Stimulated activated CD8-positive, alpha-beta memory T cell treated with anti-CD3 and anti-CD28 coated beads, Interleukin-12 subunit alpha, Interleukin-12 subunit beta, amount 100 ng/mL, for 1 hour (primary cell): ENCODE results near the gene PITPNM3.
"Not testable (repeated sequence)": the region's sequence is repeated elsewhere in the genome, so short reads cannot be mapped to it uniquely, and the experiment has no call there.

Experiments
- DNase-seq: peaks from one replicate; pipeline ENCODE4 v3.0.0-alpha.2; 2020; ENCODE audit warnings: low read depth

Gene PITPNM3

DNA sequence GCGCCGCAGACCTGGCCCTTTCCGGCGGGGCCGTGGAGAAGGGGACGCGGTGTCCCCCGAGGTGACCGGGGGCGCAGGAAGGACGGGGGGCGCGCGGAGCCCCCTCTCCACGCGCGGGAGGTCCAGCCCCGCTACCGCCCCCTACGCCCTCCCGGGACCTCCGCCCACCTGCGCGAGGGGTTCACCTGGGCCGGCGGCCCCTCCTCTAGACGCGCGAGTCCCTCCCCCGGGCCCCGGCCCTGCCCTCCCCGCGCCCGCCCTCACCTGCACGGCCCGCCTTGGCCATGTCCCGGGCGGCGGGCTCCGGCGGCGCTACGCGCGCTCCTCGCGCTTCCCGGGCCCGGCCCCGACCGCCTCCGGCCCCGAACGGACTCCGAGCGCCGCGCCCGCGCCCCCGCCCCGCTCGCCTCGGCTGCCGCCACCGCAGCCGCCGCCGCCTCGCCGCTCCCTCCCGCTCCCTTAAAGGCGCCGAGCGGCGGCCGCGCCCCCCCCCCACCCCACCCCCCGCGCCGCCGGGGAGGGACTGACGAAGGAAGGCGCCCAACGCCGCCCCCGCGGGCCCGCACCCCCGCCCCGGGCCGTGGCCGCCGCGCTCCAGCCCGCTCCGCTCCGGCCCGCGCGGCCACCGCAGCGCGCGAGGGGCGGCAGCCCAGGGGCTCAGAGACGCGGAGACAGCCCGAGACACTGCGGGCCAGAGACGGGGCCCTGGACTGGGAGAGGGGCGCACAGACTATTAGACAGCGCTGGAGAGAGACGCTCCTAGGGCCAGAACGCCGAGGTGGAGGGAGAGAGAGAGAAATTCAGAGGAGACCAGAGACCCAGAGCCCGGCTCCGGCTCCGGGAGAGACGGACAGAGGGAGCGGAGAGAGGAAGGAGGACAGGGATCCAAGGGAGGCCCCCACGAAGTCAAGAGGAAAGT, at the start of gene PITPNM3:
Gene PITPNM3 (minus strand): TSS at position 435 of the 919 bp plus-strand sequence. CDS start 149 bp downstream, at position 286.
- DNase-seq, result no peak

DNA sequence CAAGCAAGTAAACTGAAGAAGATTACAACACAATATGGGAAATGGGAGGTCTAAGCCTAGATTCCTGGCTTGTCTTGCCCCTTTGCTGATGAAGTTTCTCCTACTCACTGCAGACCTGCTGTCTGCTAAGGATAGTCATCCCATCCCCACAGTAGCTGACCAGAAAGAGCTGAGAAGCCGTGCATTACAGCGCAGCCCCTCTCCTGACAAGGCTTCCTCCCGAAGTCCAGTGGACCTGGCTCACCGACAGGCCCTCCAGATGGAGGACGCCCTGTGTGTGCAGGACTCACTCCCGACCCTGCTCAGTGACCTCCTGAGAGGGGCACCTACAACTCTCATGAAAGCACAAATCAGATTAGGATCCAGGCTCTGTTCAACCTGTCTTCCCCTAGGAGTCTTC, 48.8 kb upstream of the PITPNM3 start:
- no peak for DNase-seq

DNA sequence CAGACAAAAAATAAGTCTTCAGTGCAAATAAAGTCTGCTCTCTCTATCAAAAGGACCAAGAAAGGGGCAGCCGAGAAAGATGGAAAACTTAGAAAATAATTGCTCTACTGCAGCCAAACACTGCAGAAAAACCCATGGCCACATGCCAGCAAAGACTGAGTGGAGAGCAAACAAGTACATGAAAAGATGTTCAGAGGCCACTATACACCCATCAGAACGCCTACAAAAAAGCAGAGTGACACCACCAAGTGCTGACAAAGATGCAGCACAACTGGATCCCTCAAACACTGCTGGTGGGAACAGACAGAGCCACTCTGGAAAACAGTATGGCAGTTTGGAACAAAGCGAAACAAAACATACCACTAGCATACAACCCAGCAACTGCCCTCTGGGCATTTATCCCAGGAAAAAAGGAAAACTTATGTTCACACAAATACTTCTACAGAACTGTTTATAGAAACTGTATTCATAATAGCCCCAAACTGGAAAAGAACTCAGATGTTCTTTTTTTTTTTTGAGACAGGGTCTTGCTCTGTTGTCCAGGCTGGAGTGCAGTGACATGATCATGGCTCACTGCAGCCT, 47.5 kb upstream of the PITPNM3 start:
- DNase-seq, result no peak

DNA sequence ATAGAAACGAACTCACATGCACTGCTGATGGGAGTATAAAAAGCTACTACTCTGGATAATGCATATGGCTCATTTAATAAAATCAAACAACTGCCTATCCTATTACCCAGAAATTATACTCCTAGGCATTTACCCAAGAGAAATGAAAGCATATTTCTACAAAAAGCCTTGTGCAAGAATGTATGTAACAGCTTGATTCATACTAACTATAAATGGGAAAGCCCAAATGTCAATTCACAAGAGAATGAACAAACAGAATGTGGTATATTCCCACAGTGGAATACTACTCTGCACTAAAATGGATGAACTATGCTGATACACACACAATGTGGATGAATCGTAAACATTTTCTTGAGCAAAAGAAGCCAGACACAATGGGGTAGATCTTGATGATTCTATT, 45.8 kb upstream of the PITPNM3 start:
- DNase-seq, result no peak

DNA sequence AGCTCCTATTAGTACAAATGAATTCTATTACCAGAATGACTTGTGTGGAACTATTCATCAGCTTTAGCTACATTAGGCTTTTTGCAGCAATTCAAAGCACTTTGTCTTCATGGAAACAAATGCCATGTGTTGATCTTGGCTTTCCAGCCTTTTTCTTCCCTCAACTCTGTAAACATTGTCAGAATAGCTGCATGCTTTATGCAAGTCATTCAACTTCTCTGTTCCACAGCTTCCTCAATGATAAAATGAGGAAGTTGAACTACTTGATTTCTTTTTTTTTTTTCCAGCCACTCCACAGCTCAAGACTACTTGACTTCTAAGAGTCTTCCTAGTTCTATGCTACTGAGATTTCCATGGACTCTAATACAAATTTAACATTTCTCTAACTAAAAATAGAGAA, 43.0 kb upstream of the PITPNM3 start:
- DNase-seq, result no peak

DNA sequence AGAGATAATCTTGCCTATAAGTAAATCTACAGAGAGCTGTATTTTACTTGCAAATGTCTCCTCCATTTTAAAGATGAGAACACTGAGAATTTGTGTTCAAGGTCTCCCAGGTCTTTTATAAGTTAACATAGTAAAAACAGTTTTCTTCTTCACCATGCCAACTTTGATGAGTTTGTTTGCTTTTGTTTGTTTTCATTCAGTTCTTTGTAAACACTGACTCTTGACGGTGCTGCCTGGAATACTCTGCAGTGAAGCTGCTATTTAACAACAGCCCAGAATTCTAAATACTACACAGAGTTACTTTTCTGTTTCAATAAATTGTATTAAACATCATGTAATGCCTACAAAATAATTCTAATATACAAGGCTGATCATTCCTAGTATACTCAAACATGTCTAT, 41.4 kb upstream of the PITPNM3 start:
- no peak for DNase-seq

DNA sequence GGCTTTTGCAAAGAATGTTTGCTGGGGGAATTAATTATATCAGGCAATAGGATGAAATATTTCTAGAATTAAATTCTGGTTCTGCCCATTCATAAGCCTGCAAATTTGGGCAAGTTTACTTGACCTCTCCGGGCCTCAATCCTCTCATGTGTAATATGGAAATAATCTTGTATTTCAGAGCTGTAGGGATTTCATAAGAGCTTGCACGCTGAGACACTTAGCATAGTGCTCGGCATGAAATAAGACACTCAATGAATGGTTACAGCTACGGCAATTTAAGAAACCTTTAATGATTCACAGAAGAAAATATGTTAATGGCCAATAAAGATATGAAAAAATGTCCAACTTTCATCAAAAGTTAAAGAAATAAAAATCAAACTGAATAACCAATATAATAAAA, 40.6 kb upstream of the PITPNM3 start:
- no peak for DNase-seq

DNA sequence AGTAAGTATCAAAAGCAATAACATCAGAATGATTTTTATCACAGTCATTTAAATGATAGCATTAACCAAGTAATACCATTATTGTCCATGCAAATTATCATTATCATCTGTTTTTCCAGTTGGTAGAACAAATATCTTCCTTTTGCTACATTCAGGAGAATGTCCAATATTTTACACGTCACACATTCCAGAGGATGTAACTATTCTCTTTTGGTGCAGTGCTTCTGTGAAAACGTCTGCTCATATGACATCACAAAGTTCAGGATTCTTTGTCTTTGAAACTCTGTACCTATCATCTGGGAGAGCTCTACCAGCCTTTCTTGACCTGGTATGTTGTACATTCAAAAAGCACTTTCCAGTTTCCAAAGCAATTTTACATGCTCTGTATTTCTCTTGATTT, 40.2 kb upstream of the PITPNM3 start:
- no peak for DNase-seq

DNA sequence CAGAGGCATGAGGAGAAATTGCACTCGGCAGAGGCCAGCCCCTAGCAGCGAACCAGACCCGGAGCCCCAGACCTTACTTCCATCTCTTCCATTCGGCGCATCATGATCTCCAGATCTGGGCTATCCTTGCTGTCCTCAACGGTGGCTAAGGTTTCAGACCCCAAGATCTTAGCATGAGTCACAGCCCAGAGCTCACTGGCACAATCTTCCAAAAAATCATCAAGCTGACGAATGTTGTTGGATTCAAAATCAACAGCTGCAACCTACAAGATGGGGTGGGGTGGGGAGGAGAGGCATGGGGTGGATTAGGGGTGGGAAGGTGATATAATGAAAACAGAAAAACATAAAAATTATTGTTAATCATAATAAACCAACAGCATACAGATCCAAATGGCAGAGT, 39.7 kb upstream of the PITPNM3 start:
- DNase-seq, result no peak

DNA sequence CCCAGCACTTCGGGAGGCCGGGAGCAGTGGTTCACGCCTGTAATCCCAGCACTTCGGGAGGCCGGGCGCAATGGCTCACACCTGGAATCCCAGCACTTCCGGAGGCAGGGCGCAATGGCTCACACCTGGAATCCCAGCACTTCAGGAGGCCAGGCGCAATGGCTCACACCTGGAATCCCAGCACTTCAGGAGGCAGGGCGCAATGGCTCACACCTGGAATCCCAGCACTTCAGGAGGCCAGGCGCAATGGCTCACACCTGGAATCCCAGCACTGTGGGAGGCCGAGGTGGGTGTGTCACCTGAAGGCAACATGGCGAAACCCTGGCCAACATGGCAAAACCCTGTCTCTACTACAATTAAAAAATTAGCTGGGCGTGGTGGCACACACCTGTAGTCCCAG, 37.0 kb upstream of the PITPNM3 start:
- DNase-seq, result not testable (repeated sequence)

DNA sequence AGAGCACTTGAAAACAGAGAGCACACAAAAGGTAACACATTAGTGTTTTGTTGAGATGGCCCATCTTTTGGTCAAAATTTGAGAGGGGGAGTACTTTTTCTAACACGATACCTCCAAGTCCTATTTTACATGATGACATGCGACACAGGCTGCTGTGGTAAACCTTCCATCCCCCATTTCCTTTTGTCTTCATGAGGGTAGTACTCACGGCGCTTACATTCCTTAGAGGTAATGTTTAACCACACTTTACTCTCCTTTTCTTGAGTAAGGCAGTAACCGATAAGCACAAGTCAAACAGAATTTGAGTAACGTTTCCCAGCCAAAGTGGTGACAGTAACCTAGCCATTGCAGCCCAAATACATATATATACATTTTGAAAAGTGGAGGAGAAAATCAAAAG, 35.8 kb upstream of the PITPNM3 start:
- no peak for DNase-seq

DNA sequence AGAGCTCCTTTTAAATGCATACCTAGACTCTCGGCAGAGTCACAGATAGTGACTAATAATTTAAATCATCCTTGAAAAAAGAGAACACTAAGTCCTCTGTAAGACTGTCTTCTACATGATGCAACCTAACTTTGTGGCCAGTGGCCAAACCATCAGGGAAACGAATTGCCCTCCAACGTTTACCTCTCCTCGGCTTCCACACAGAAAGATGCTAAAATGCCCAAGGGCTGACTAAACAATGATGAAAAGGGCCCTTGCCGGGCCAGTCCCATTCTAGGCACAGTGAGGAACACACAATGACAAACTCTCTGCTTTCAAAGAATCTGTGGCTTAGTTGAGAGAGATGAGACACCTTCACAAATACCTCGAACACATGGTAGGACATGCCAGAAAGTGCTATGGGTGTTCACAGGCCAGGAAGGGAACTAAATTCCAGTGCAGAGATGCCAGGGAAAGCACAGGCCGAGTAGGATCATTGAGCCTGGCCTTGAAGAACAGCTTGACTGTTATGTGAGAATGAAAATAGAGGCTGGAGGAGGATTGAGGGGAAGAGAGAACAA, 35.3 kb upstream of the PITPNM3 start:
- DNase-seq, result no peak

DNA sequence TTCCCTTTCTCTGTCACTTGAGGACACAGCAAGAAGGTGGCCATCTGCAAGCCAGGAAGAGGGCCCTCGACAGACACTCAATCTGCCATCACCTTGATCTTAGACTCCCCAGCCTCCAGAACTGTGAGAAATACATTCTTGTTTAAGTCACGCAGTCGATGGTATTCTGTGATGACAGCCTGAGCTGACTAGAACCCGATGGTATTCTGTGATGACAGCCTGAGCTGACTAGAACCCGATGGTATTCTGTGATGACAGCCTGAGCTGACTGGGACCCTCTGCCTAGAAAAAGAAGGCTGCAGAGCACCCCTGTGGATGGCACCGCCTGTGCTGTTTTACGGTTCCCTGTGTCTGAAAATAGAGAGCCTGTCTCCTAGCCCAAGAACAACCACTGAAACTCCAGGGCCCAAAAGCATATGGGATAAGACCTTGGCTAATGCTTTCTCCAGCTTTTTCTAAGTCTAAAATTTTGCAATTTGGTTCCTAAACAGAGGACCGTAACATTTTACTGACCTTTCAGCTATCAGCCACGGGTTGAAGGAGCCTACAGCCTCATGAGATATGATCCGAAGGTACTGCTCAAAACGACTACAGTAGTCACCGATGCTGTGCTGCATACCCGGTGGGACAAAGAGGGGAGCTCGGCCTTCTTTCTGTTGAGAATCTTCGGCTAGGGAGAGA, 33.1 kb upstream of the PITPNM3 start:
- DNase-seq, result no peak

DNA sequence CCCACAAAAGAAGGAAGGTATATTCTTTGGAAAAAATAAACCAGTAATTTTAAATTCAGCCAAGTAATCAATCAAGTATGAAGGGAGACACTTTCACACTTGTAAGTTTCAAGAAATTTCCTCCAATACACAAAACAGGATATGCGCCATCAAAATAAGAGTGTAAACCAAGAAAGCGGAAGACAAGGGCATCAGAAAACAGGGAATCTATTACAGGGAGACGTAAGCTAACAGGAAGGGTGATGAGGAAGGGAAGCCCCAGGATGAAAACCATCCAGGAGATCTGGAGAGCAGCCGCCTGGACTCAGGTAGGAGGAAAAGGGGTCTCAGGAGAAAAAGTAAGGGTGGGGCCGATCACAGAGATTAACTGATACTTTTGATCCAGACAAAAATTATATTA, 31.8 kb upstream of the PITPNM3 start:
- DNase-seq, result no peak

DNA sequence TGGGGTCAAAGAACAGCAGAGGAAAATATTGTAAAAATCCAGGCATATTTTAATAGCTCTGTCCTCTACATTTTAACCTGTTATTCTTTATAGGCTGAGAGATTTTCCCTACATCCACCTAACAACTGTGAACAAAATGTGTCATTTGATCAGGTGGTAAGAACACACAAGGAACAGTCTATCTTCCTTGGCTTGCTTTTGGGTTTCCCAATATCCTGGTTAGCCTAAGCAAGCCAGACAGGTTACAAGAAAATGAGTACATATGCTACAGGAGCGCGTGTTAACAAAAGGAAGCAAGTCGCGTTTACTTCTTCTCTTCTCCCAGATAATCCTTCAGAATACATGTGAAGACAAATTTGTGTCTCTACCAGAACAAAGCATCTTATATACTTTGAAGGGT, 31.0 kb upstream of the PITPNM3 start:
- DNase-seq, result no peak

DNA sequence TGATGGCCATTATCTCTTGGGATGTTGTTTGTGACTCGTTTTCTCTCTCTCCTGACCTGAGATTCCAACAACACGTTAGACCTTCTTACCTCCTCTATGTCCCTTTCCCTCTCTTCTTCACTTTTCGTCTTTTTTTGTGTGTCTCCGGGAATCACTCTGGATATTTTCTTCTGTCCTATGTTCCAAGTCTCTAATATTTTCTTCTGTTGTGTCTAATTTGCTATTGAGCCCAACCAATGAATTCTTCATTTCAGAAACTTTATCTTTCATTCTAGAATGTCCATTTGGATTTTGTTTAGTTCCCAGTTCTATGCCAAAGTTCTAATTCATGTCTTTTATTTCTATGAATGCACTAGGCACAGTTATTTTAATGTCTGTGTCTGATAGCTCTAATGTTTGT, 27.1 kb upstream of the PITPNM3 start:
- no peak for DNase-seq

DNA sequence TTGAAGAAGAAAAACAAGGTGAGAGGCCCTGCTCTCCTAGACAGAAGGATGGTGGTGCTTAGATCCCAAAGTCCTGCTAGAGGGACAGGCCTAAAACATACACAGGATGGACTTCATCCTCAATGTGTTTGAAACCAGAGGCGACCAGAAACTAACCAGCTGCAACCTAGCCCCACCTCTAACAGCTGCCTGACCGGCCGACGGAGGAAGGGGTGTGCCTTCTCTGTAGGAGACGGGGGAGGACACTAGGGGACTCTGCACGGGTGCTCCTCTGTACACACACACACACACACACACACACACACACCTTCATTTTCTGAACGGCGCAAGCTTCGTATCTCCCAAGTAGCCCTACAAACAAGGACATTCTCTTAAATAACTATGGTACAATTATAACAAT, 24.3 kb upstream of the PITPNM3 start:
- DNase-seq, result no peak

DNA sequence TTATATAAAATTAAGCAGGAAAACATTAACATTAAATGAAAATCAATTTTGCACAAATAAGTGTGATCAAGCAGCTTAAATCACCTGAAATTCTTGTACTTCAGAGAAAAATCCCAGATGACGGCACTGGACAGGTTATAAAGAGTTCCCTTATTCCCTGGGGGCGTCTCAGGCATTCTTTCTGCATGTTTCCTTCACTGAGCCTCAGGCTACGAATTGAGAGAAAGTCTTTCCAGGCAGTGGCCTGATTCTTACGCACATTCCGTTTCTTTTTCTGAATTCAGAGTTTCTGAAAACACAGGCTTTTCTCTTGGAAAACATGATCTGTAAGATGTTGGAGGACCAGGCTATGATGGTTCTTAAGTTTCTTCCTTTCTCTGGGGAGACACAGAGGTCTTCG, 22.1 kb upstream of the PITPNM3 start:
- no peak for DNase-seq

DNA sequence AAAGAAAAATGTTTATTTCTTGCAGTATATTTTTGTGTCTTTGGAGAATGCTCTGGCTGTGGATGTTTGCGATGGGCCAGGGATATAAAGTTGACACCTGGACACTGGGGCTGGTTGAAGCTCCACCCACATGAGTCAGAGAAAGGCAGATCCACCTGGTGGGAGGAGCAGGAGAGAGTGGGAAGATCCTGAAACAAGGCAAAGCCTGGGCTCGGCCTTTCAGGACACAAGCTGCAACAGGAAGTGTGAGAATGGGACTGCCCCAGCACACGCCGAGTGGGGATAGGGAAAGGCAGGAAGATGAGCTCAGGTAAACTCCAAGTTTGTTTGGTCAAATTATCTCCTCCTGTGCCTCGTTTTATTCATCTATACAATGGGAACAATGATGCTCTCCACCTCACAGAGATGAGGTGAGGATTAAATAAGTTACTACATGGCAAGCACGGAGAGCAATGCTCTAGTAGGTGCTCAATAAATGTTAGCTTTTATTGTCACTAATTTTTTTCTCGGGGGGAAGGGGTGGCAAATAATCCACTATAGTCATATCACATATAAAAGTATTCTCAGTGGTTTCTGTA, 21.4 kb upstream of the PITPNM3 start:
- DNase-seq, result no peak

DNA sequence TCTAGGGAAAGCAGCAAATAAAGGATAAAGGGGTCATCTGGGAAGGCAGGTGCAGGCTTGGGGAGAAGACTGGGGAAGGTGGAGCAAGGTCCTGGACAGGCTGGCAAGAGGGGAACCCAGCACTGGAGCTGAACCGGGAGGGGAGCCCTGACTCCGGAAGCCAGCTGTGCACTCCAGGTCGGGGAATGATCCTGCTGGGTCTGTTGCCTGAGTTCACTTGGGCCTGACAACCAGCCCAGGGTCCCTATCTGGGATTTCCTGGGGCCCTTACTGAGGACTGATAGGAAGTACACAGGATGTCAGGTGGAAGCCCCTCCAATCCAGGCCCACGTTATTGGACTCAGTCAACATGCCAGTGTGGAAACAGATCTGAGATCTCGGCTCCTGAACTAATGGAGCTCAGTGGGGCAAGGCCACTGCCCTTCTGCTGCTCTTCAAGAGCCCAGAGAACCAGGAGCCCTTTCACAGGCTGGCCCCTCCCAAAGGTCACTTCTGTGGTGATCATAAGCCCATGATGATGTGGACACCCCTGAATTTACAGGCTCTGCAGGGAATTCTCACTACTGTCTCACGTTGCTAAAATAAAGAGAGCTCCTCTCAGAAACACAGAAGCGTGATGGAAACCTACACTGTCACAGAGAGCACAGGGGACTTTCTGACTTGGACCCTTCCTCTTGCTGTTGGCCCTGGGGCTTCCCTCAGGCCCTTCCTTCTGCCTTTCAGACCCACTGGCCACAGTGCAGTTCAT, 19.9 kb upstream of the PITPNM3 start:
- DNase-seq, result no peak

DNA sequence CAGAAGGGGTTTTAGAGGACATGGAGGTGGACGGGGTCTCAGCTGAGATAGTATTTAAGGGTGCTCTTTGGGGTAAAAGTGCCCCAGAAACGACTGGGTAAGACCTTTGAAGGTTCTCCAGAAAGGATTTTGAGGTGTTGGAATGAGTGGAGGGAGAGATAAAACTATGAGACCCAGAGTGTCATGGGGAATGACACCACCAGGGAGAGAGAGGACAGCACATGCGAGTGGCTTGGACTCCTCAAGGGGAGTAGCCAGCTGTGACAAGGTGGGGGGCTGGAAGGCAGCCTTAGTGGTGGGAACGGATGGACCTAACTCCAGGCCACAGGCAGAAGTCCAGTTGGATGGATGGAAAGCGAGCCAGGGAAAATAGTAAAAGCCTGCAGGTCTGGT, 19.2 kb upstream of the PITPNM3 start:
- DNase-seq, result no peak
